ENCODE data around the gene MRAP2. TPM values are rescaled to one million over a fixed set of nuclear protein-coding genes. Genes with fewer than 3 reads are reported as not detected.

MRAP2 gene
- total RNA-seq, 1 donor from 2014 or later: not detected

DNA sequence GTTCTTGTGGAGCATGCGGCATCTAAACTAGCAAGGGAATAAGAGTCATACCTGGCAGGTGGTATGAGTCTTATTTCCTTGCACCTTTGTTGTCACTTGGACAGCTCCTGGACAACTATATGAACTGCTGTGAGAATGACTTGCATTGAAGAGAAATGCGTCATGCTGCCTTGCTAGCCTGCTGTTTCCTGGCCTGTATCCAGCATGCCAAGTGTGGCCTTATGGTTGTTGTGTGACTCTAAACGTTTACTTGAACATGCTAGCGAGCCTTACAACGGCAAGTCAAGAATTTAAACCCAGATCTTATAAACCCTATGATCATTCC, 103.4 kb downstream of the MRAP2 start:
- DNase-seq (ENCODE audit: low read depth): no peak
- no peaks in the 10 kb centered on the region for H3K36me3 ChIP-seq (ENCODE audit: control insufficient read depth, insufficient read depth, low read length)
- no peak overlapping the region for H3K4me3 ChIP-seq (ENCODE audit: low read depth, low read length)
- H3K27me3 ChIP-seq (ENCODE audit: control insufficient read depth, insufficient read depth, low read length): no peaks in the 10 kb centered on the region
- TF ChIP-seq, protein P1, sequence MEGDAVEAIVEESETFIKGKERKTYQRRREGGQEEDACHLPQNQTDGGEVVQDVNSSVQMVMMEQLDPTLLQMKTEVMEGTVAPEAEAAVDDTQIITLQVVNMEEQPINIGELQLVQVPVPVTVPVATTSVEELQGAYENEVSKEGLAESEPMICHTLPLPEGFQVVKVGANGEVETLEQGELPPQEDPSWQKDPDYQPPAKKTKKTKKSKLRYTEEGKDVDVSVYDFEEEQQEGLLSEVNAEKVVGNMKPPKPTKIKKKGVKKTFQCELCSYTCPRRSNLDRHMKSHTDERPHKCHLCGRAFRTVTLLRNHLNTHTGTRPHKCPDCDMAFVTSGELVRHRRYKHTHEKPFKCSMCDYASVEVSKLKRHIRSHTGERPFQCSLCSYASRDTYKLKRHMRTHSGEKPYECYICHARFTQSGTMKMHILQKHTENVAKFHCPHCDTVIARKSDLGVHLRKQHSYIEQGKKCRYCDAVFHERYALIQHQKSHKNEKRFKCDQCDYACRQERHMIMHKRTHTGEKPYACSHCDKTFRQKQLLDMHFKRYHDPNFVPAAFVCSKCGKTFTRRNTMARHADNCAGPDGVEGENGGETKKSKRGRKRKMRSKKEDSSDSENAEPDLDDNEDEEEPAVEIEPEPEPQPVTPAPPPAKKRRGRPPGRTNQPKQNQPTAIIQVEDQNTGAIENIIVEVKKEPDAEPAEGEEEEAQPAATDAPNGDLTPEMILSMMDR (IDR thresholded peaks at IDR 0.05; ENCODE audit: insufficient read depth, low read length, poor library complexity, severe bottlenecking): no peak

DNA sequence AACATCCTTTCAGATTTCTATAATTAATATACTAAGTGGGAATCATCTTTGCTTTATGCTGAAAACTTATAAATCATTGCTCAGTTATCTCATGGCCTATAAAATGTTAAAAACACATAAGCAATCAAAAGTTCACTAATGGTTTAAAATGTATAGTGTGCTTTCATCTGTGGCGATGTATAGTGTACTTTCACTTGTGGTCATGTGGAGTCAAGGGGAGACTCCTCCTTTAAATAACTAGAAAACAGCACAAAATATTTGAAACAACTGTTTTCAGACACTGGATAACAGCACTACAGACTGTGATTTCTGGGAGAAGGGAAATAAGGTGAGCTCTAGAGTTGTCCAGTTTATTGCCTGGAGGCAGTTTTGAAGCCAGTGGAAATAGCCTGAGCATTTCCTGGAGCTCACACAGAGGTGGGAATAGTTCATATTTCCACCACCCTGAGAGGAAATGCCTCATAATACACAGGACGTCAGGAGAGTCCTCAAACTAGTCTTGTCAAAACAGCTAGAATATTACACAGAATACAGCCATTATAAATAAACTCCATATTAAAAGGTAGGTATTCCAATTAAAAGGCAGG, 104.5 kb downstream of the MRAP2 start:
- no peak overlapping the region for H3K4me3 ChIP-seq (ENCODE audit: low read depth, low read length)
- TF ChIP-seq, protein P1 (IDR thresholded peaks at IDR 0.05; ENCODE audit: insufficient read depth, low read length, poor library complexity, severe bottlenecking): no peak
- no peaks in the 10 kb centered on the region for H3K27me3 ChIP-seq (ENCODE audit: control insufficient read depth, insufficient read depth, low read length)
- no peaks in the 10 kb centered on the region for H3K36me3 ChIP-seq (ENCODE audit: control insufficient read depth, insufficient read depth, low read length)
- DNase-seq (ENCODE audit: low read depth): no peak

DNA sequence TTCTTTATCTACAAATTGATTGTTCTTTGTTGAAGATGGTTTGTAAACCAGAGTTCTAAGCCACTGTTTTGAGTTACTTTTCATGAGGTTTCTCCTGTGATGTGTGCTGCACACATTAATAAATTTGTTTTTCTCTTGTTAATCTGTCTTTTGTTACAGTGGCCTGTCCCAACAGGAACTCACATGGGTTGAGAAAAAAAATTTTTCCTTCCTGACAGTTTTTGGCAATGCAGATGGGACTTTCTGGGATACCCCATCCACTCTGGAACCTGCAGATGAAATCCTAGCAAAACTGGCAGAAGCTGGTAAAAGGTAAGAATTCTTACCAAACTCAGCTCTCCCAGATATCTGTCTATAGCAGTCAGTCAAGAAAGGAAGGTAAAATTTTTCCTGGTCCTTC, 105.7 kb downstream of the MRAP2 start:
- Histone ChIP-seq H3K36me3 (ENCODE audit: control insufficient read depth, insufficient read depth, low read length) (no peaks in the 10 kb centered on the region), H3K4me3 (ENCODE audit: low read depth, low read length) (no peak overlapping the region), H3K27me3 (ENCODE audit: control insufficient read depth, insufficient read depth, low read length) (no peaks in the 10 kb centered on the region)
- DNase-seq (ENCODE audit: low read depth): no peak
- TF ChIP-seq, protein P1 (IDR thresholded peaks at IDR 0.05; ENCODE audit: insufficient read depth, low read length, poor library complexity, severe bottlenecking): no peak

Other genes with a start within 250 kb of the MRAP2 start
- not detected in 2 replicates for gene RIPPLY2, start 180.4 kb upstream of the MRAP2 start, total RNA-seq
- 12.8 and 23.0 TPM in 2 replicates for gene CYB5R4, start 174.1 kb upstream of the MRAP2 start, total RNA-seq
- 6.3 and 7.6 TPM in 2 replicates for gene CEP162, start 193.9 kb downstream of the MRAP2 start, total RNA-seq